GM12878 (cell line): ENCODE data around the gene FAM193B. TPM values are rescaled to one million over a fixed set of nuclear protein-coding genes. Genes with fewer than 3 reads are reported as not detected.

ENCODE experiments used
- MEF2A ChIP-seq: IDR thresholded peaks from 2 replicates; pipeline ENCODE4 v1.6.1; 2011; ENCODE audit warnings: low read depth, mild to moderate bottlenecking, low read length, moderate library complexity; ENCODE audit not compliant: insufficient read depth
- MYB ChIP-seq: fragments of 150-350 bp; IDR thresholded peaks from 2 replicates; pipeline ENCODE4 v1.6.1; 2014; ENCODE audit warnings: mild to moderate bottlenecking, low read depth, low read length, borderline replicate concordance
- NR2C2 ChIP-seq: IDR thresholded peaks from 2 replicates; pipeline ENCODE4 v1.6.1; 2011; ENCODE audit warnings: borderline replicate concordance, low read depth; ENCODE audit not compliant: control insufficient read depth, insufficient read length
- RAD21 ChIP-seq: IDR thresholded peaks from 2 replicates; pipeline ENCODE4 v1.6.1; 2011; ENCODE audit warnings: mild to moderate bottlenecking, low read depth, low read length, moderate library complexity; ENCODE audit not compliant: insufficient read depth
- SIN3A ChIP-seq: IDR thresholded peaks from 2 replicates; pipeline ENCODE4 v1.6.1; 2012; ENCODE audit warnings: low read depth, low read length, improper control_type of control experiment
- SRF ChIP-seq, 2 experiments: IDR thresholded peaks; 2 replicates each; pipeline ENCODE4 v1.6.1; 2011; ENCODE audit warnings: low read depth in 2 of 2, low read length in 2 of 2, mild to moderate bottlenecking in 1 of 2, moderate library complexity in 1 of 2
- TCF7 ChIP-seq: IDR thresholded peaks from 2 replicates; pipeline ENCODE4 v1.6.1; 2014; ENCODE audit warnings: antibody characterized with exemption, borderline replicate concordance
- WRNIP1 ChIP-seq: IDR thresholded peaks from 2 replicates; pipeline ENCODE4 v1.6.1; 2011; ENCODE audit warnings: low read depth, low read length, improper control_type of control experiment, borderline replicate concordance
- ZNF384 ChIP-seq: IDR thresholded peaks from 2 replicates; pipeline ENCODE4 v1.6.1; 2012; ENCODE audit warnings: low read depth, mild to moderate bottlenecking, low read length, improper control_type of control experiment, borderline replicate concordance
- polyA plus RNA-seq, 11 experiments: library from polyadenylated mRNA; depleted of rRNA in 4 of 11; unstranded in 6 of 11; stranded (reverse) in 5 of 11; fragments of >200 nt; fragmentation: Nextera tagmentation in 4 of 11; fragmentation: Illumina TruSeq in 1 of 11; extraction: Ambion mirVana in 4 of 11; extraction: Trizol in 1 of 11; gene quantifications; 1 replicate in 1 of 11; 2 replicates in 10 of 11; pipeline versions ENCODE4 v1.2.1 to v1.2.3, GENCODE V29; 2011 to 2016; ENCODE audit warnings: inconsistent platforms in 2 of 11, missing spikeins in 2 of 11, low read depth in 1 of 11
- total RNA-seq, 4 experiments: library from RNA; depleted of rRNA in 3 of 4; stranded (reverse); fragments of >200 nt in 3 of 4; fragmentation: Illumina TruSeq in 1 of 4; extraction: Trizol in 1 of 4; gene quantifications; 2 replicates each; pipeline versions ENCODE4 v1.2.1 to v1.2.3, GENCODE V29; 2013 to 2021
- TF ChIP-seq, protein P1 (sequence below): IDR thresholded peaks from 2 replicates; pipeline ENCODE4 v1.6.1; 2011; ENCODE audit warnings: borderline replicate concordance, low read depth, mild to moderate bottlenecking, moderate library complexity, low read length; ENCODE audit not compliant: insufficient read depth, poor library complexity, severe bottlenecking
- TF ChIP-seq, protein P2 (sequence below): fragments of 450-650 bp; IDR thresholded peaks from 2 replicates; pipeline ENCODE4 v1.6.1; 2016; ENCODE audit warnings: mild to moderate bottlenecking
- TF ChIP-seq, protein P3 (sequence below): IDR thresholded peaks from 2 replicates; pipeline ENCODE4 v1.6.1; 2012; ENCODE audit warnings: improper control_type of control experiment, low read depth, low read length; ENCODE audit not compliant: insufficient replicate concordance
- TF ChIP-seq, protein P4 (sequence below): fragments of 450-650 bp; IDR thresholded peaks from 2 replicates; pipeline ENCODE4 v1.6.1; 2016; ENCODE audit warnings: mild to moderate bottlenecking
- TF ChIP-seq, protein P5 (sequence below): fragments of 450-650 bp; conservative IDR thresholded peaks from 2 replicates; pipeline ENCODE4 v1.6.1; 2017; ENCODE audit warnings: mild to moderate bottlenecking, moderate library complexity
- TF ChIP-seq, protein P6 (sequence below): IDR thresholded peaks from 2 replicates; pipeline ENCODE4 v1.6.1; 2012; ENCODE audit warnings: low read depth, low read length, improper control_type of control experiment

Gene FAM193B
- total and polyA plus RNA-seq, 10 of the 15 experiments (the other 5 are each of a cell fraction or from before 2014, with no cell fraction given): 3.3 to 47.0 (median 25.1) TPM

DNA sequence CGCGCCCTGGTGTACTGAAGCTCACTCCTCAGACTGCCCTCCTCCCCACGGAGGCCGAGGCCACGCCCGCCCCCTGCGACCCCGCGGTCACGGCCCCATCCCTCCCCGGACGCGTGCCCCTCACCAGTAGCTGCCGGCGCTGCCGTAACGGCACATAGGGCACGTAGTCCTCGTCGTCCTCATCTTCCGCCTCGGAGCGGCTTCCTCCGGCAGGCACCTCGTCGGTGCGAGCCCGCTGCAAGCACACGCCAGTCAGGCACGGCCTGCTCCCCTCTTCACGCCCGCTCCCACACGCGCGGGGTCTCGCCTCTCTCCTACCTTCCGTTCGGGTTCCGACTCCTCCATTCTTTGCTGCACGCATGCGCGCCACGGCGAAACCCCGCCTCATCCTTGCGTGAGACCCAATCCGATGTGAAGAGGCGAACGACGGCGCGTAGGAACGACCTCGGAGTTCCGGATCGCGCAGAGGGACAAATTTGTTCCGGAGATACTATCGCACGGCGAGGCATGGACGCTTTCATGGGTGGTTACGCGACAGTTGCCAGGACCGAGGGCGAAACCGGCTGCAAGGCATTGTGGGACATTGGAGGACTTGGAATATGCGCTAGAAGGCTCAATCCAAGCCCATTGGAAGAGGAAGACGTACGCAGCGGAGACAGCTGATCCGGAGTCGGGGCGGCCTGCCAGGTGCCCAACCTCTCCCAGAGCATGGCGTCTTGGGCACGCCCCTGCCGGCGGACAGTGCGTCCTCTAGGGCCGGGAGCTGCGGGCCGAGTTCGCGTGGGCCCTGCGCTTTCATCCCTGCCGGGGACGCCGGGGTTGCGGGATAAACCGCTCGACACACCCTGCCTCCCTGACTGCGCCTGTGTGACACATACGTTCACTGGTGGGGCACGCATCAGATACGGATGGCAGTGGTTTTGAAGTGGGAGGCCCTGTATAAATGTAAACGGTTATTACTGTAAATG lies 37.5 kb downstream of the FAM193B start, which contains the start of gene DDX41 (continued):
- TF ChIP-seq SRF (IDR thresholded peaks at IDR 0.05; ENCODE audit: low read depth in 2 of 2, low read length in 2 of 2) (no peak), TCF7 (no peak), MYB (no peak), WRNIP1 (no peak), SIN3A (peak; percentile 92), ZNF384 (no peak), MEF2A (no peak), RAD21 (no peak), NR2C2 (no peak)
- TF ChIP-seq, protein P1, sequence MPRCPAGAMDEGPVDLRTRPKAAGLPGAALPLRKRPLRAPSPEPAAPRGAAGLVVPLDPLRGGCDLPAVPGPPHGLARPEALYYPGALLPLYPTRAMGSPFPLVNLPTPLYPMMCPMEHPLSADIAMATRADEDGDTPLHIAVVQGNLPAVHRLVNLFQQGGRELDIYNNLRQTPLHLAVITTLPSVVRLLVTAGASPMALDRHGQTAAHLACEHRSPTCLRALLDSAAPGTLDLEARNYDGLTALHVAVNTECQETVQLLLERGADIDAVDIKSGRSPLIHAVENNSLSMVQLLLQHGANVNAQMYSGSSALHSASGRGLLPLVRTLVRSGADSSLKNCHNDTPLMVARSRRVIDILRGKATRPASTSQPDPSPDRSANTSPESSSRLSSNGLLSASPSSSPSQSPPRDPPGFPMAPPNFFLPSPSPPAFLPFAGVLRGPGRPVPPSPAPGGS: no peak
- TF ChIP-seq, protein P2, sequence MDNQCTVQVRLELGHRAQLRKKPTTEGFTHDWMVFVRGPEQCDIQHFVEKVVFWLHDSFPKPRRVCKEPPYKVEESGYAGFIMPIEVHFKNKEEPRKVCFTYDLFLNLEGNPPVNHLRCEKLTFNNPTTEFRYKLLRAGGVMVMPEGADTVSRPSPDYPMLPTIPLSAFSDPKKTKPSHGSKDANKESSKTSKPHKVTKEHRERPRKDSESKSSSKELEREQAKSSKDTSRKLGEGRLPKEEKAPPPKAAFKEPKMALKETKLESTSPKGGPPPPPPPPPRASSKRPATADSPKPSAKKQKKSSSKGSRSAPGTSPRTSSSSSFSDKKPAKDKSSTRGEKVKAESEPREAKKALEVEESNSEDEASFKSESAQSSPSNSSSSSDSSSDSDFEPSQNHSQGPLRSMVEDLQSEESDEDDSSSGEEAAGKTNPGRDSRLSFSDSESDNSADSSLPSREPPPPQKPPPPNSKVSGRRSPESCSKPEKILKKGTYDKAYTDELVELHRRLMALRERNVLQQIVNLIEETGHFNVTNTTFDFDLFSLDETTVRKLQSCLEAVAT: peak; percentile 86
- TF ChIP-seq, protein P3, sequence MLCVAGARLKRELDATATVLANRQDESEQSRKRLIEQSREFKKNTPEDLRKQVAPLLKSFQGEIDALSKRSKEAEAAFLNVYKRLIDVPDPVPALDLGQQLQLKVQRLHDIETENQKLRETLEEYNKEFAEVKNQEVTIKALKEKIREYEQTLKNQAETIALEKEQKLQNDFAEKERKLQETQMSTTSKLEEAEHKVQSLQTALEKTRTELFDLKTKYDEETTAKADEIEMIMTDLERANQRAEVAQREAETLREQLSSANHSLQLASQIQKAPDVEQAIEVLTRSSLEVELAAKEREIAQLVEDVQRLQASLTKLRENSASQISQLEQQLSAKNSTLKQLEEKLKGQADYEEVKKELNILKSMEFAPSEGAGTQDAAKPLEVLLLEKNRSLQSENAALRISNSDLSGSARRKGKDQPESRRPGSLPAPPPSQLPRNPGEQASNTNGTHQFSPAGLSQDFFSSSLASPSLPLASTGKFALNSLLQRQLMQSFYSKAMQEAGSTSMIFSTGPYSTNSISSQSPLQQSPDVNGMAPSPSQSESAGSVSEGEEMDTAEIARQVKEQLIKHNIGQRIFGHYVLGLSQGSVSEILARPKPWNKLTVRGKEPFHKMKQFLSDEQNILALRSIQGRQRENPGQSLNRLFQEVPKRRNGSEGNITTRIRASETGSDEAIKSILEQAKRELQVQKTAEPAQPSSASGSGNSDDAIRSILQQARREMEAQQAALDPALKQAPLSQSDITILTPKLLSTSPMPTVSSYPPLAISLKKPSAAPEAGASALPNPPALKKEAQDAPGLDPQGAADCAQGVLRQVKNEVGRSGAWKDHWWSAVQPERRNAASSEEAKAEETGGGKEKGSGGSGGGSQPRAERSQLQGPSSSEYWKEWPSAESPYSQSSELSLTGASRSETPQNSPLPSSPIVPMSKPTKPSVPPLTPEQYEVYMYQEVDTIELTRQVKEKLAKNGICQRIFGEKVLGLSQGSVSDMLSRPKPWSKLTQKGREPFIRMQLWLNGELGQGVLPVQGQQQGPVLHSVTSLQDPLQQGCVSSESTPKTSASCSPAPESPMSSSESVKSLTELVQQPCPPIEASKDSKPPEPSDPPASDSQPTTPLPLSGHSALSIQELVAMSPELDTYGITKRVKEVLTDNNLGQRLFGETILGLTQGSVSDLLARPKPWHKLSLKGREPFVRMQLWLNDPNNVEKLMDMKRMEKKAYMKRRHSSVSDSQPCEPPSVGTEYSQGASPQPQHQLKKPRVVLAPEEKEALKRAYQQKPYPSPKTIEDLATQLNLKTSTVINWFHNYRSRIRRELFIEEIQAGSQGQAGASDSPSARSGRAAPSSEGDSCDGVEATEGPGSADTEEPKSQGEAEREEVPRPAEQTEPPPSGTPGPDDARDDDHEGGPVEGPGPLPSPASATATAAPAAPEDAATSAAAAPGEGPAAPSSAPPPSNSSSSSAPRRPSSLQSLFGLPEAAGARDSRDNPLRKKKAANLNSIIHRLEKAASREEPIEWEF: no peak
- TF ChIP-seq, protein P4, sequence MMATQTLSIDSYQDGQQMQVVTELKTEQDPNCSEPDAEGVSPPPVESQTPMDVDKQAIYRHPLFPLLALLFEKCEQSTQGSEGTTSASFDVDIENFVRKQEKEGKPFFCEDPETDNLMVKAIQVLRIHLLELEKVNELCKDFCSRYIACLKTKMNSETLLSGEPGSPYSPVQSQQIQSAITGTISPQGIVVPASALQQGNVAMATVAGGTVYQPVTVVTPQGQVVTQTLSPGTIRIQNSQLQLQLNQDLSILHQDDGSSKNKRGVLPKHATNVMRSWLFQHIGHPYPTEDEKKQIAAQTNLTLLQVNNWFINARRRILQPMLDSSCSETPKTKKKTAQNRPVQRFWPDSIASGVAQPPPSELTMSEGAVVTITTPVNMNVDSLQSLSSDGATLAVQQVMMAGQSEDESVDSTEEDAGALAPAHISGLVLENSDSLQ: peak; percentile 49; the same call in 1 of the 2 replicates
- TF ChIP-seq, protein P5, sequence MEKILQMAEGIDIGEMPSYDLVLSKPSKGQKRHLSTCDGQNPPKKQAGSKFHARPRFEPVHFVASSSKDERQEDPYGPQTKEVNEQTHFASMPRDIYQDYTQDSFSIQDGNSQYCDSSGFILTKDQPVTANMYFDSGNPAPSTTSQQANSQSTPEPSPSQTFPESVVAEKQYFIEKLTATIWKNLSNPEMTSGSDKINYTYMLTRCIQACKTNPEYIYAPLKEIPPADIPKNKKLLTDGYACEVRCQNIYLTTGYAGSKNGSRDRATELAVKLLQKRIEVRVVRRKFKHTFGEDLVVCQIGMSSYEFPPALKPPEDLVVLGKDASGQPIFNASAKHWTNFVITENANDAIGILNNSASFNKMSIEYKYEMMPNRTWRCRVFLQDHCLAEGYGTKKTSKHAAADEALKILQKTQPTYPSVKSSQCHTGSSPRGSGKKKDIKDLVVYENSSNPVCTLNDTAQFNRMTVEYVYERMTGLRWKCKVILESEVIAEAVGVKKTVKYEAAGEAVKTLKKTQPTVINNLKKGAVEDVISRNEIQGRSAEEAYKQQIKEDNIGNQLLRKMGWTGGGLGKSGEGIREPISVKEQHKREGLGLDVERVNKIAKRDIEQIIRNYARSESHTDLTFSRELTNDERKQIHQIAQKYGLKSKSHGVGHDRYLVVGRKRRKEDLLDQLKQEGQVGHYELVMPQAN: peak; percentile 92
- TF ChIP-seq, protein P6, sequence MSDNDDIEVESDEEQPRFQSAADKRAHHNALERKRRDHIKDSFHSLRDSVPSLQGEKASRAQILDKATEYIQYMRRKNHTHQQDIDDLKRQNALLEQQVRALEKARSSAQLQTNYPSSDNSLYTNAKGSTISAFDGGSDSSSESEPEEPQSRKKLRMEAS: peak; percentile 71; the same call in 1 of the 2 replicates
